Renal cortex interstitium (tissue), 11 donors: ENCODE results near the gene TBC1D1. TPM values are rescaled to one million over a fixed set of nuclear protein-coding genes. Genes with fewer than 3 reads are reported as not detected.

Source experiments
- DNase-seq, 11 donors: peaks; one replicate each; pipeline ENCODE4 v3.0.0-alpha.2; 2013; ENCODE audit warnings: low read depth in 9 of 11, low spot score in 4 of 11; ENCODE audit errors: extremely low read depth in 1 of 11
- polyA plus RNA-seq, 3 donors: library from polyadenylated mRNA; unstranded; fragments of 120-200 nt; gene quantifications; one replicate each; pipeline ENCODE4 v1.2.1, GENCODE V29; 2013; ENCODE audit not compliant: insufficient read length in 3 of 3

The TBC1D1 gene
- polyA plus RNA-seq, 3 donors, result 187 to 195 (median 194) TPM

DNA sequence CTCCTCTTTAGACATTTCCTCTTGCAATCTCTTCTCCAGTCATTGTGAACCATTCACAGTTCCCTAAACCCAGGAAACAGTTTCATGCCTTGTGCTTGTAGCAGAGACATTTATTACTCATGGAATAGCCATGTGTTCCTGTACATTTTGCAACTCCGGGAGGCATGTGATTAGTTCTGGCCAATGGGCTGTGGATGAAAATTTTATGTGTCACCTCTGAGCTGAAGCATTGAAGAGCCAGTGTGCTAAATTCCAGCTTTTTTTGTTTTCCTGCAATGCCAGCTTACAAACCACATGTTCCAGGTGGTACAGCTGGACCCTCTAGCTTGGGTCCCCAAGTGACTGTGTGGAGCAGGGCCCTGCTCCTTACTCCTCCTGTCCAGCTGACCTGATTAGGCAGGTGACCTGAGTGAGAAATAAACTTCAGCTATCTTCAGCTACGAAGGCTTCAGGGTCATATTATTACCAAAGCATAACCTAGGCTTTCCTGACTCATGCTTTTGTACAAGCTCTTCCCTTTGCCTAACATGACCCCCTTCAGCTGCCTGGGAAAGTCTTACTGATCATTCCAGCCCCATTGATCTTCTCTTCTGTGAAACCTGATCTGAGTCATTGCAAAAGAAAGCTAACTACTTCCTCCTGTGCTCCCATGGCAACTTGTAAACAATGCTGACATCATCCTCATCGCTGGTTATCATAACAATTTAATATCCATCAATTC is 269.8 kb downstream of the TBC1D1 start:
- no peak for DNase-seq

DNA sequence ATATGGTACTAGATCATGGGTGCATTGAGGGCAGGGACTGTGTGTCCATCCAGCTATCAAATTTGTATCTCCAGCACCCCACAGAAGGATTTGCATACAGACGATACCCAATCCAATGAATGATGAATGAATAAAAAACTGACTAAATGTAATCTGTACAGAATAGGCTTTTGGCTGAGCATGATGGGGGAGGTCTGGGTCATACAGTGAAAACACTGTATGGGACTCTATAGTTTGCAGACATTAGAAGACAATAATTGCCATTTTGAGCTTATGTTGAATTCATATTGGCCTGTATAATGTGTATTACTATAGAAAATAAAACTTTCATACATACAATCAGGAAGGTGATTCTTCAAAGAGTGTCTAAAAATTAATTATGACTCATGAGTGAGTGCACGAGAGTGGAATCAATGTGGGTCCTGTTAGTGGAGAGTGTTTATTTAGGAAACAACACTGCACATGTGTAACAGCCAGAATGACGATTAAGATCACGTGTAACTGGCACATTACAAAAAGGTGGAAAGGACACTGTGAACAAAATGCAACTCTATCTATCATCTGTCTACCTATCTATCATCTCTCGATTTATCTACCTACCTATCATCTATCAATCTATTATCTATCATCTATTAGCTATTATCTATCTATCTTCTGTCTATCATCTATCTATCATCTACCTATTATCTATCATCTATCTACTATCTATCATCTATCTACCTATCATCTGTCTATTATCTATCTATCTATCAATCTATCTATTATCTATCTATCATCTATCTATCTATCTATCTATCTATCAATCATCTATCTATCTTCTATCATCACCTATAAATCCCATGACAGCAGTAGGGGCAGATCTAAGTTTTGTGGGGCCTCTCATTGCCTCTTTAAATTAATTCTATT is 270.6 kb downstream of the TBC1D1 start:
- DNase-seq, result no peak

DNA sequence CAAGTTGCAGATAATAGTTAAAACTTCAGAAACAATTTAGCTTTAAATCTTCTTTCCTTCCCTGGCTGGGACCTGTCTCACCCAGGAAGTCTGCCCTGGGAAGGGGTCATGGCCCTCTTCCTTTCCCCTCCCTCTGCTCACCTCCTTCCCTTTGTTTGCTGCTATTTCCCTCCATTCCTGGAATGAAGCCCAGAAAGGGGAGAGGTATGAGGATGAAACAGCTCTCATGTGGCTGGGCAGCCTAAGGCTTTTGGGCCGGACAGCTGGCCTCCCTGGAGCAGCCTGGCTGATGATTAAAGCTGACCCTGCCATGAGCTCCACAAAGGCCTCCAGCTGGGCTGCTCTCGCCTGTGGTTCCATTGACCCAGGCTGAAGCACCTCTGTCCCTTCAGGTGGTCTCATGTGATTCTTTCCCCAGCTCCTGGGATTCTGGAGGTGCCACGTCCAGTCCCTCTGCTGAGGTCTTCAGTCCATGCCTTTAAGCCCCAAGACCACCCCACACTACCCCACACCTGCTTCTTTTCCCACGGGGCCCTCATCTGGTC is 271.4 kb downstream of the TBC1D1 start:
- peak in 1 of 11 donors; percentile 41 for DNase-seq

DNA sequence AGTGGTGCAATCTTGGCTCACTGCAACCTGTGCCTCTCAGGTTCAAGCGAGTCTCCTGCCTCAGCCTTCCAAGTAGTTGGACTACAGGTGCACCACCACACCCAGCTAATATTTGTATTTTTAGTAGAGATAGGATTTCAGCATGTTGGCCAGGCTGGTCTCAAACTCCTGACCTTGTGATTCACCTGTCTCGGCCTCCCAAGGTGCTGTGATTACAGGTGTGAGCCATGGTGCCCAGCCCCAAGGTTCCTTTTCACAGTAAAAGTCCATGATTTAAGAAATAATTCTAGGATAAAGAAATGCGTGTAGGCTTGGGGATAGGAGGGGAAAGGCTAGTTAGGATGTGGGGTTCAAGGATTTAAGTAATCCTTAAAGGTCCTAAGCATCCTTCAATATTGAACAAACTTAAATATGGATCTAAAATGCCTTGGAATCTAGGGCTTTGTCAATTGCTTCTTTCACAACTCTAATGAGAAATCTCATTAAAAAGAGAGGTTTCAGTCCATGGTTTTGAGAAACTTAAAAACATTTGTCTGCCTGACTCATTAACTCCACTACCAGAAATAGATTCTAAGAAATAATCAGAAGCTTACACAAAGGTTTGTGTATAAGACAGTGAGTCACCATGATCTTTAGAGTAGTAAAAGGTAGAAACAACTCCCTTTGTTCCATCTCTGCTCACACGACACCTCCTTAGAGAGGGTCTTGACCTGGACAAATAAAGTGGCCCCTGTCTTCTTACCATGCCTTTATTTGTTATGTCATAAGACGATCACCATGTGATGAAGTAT is 272.5 kb downstream of the TBC1D1 start:
- no peak for DNase-seq

DNA sequence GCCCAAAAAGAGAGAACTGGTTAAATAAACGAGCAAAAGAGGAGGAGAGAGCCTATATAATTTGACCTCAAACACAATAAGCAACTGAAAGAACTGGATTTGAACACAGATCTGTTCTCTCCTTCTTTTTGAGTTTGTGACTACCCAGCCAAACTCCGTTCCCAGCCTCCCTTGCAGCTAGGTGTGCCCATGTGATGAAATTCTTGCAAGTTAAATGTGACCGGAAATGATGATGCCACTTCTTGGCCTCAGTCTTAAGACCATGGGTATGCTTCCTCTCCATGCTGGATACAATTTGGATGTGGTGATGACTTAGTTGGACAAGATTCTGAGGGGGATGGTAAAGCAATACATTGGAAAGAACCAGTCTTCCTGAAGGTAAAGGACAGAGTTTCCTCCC is 273.5 kb downstream of the TBC1D1 start:
- DNase-seq, result no peak

DNA sequence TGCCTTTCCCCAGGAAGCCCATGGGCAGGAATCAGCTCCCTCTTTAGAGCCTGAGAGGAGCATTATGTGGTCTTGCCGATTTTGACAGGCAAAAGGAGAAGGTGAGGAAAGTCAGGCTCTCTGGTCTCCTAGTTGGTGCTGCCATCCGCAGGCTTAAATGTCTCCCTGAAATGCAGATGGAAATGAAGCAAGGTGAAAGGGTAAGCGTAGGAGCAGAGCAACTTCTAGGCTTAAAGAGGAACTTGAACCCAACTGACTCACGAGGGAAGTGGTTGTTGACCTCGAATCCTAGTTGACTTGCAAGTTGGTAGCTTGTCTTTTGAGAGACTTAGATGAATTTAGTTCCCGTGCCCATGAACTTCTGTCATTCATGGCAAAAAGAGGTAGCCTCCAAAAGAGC is 275.2 kb downstream of the TBC1D1 start:
- no peak for DNase-seq

DNA sequence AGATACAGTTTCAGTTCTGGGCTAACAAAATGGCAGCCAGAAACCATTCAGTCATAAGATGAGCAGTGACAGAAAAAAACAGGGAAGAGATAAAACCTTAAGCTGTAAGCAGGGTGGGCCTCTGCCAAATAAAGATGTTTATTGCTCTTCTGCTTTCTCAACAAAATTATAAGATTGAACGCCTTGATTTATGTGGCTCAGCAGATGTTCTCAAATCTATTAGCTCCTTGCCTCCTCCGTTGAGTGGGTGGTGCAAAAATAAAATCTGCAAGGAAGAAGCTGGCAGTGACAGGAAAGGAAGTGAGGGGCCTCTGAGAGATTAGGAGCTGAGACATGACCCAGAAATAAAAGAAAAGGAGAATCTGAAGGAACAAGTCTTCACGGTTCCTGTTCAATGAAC is 275.9 kb downstream of the TBC1D1 start:
- no peak for DNase-seq

DNA sequence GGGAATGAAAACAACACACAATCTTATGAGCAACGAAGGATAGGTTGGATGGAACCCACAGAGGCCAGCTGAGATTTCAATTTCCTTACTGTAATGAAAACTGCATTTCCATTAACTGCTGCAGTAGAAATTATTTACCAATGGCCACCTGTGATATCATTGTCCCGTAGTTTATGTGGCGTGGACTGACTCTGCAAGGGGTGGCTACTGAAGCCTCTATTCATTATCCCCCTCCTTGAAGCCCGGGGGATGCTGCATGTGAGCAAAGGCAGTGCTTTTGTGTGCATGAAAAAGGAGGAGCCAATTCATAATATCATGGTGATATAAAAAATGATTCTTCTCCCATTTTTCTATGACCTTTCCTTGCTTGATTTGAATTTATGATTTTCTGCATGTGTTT is 277.1 kb downstream of the TBC1D1 start:
- DNase-seq, result no peak

DNA sequence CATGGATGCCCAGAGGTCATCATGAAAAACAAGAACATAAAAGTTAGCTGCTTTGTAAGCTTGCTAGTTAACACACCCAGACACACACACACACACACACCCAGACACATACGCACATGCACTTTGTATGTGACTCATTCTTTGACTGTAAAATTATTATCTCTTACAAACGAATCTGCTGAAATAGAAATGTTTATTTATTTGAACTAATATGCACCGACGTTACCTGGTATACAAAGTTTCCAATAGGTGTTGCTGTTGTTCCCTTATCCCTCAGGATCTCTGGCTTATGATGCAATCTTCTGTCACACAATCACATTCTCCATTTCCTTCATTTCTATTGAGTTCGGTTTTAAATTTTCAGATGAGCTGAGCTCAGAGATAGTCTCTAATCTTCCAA is 278.6 kb downstream of the TBC1D1 start:
- DNase-seq, result no peak

DNA sequence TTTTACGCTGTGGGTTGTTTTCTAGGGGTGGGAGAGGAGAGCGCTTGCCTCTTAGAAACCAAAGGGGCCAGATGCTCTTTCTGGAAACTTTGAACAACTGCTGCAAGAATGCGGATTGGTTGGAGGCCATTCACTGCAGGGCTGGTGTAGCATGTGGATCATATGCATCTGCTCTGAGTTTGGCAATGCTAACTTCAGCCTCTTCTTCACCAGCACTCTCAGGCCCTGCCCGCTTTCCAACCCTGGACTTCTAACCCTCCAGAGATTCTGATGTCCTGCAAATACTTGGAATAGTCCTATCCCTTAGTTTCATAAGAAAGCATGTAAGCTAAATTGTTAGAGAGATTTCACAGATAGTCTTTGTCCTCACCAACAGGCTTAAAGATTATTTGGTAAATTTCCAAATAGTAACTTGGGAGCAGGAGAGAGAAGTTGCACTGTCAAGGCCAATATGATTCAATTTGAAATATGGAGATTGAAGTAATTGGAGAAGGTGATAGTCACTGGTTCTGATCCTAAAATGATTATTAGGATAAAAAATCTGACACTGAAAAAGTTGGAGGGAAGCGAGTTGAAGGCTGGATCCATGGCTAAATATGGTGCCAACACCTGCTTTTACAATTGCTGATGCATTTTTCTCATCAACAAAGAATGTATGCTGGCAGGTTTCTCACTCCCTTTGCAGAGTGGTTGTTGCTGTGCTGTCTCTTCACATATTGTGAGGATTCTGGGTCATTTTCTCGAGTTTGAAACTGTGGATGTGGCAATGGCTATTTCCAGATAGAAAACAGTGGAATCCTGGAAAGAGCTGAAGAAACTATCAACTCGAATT is 279.7 kb downstream of the TBC1D1 start:
- DNase-seq, result no peak

DNA sequence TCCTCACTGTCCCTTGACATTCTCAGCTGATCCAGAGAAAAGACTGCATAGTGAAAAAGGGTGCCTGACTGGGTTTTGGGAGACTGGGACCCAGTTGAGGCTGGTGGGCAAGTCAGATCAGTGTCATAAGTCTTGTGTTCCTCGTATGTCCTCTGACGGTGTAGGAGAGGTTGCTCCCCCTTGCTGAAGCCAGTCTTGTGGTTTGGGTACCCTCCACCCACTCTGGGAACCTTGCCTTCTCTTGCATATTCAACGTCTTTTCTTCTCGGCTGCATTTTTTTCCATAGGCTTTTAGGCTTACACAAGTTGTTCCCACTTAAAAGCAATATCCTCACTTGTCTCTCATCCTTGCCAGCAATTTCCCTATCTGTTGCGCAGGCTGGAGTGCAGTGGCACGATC is 281.2 kb downstream of the TBC1D1 start:
- no peak for DNase-seq

DNA sequence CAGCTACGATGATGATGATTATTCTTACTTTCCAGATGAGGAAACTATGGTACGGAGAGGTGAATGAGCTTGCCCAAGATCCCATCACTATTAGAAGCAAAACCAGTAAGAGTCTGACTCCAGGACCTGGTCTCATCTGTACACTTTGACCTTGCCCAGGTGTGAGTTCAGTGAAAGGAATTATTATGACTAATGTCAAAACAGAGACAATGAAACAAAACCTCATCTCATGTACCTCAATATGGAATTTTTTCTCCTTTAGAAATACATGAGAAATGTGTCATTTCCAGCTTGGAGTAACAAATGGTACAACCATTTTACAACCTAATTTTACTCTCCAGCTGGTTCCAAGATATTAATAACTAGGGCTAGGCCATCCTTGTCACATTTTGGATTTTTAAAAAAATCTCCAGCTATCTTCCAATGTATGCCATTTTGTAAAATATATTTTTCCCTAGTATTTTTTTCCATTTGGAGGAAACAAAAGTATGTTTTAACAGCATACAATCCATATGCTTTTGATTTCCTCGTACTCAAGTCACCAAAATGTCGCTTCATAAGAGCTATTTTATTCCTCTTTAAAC is 283.1 kb downstream of the TBC1D1 start:
- DNase-seq, result no peak

DNA sequence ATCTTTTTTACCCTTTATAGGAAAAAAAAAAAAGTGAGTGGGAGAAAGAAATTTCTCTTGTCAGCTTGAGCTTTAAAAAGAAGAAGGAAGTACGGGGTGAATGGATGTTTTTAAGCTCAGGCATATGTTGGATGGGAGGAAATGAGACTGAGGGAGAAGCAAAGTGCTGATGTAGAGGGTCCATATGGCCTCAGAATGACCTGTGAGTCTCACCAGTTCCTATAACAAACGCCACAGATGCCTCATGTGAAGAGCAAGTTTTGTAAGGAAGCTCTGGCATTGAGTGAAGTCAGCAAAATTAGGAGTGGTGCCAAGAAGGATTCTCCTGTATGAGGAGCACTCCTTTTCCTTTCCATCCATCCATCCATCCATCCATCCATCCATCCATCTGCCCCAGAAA is 283.9 kb downstream of the TBC1D1 start:
- DNase-seq, result no peak

DNA sequence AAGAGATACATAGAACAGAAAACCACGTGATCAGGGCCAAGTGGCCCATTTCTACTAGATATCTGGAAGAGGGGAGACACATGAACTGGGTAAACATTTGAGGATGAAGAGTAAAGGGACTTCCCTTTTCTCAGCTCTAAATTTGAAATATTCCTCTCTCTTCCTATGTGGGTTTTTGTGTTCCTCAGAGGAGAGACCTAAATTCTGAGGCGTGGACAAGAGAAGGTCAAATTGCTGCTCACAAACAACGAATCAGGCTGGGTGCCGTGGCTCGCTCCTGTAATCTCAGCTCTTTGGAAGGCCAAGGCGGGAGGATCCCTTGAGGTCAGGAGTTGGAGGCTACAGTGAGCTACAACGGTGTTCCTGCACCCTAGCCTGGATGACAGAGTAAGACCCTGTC is 285.3 kb downstream of the TBC1D1 start:
- no peak for DNase-seq

DNA sequence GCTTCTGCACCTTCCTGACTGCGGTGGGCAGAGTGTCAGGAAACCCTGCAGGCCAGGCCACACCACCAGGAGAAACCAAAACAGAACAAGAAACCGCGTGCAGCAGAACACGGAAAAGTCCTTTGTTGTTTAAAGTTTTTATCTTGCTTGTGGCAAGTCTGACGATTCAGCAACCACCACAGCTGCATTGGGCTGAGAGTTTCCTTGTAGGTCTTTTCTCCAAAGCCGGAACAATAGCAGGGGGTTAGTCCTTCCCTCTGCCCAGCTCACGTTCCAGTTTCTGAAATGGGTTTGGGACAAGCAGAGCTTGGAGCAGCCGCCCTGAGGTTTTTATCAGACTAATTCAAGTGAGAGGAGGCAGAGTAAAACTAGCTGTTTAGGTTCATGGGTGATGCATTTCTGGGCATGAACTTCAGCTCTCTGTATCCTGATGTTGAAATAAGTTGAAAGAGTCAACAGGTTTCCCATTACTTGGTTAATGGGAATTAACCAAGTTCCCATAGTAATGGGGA is 286.2 kb downstream of the TBC1D1 start:
- DNase-seq, result no peak

DNA sequence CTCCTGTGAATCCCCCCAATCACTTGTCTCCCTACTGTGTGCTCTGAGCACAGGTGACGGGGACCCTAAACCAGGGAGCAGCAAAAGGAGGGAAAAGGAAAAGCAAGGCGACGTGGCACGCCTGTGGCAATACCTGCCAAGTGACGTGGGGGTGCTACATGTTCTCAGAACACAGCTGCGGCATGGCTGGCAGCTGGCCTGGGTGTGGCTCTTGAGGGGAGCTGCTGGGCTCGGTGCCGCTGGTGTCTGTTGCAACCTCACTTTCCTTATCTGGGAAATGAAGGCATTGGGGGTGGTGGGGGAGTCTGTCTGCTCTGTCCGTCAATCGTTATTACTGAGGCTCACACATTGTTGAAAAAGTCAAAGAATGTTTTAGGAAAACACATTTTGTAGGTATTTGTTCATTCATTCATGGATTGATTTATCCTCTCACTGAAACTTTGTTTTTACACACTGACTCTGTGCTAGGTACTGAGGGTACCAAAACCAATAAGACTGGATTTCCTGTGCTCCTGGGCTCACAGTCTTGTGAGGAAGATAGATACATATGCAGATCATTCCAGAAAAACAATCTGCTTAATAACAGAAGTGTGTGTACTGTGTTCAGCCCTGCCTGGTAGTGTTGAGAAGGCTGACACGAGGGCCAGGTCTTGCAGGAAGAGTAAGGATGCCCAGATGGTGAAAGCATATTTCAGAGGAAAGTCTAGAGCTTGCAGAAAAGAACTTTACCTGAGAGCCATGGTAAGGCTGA is 286.9 kb downstream of the TBC1D1 start:
- no peak for DNase-seq

DNA sequence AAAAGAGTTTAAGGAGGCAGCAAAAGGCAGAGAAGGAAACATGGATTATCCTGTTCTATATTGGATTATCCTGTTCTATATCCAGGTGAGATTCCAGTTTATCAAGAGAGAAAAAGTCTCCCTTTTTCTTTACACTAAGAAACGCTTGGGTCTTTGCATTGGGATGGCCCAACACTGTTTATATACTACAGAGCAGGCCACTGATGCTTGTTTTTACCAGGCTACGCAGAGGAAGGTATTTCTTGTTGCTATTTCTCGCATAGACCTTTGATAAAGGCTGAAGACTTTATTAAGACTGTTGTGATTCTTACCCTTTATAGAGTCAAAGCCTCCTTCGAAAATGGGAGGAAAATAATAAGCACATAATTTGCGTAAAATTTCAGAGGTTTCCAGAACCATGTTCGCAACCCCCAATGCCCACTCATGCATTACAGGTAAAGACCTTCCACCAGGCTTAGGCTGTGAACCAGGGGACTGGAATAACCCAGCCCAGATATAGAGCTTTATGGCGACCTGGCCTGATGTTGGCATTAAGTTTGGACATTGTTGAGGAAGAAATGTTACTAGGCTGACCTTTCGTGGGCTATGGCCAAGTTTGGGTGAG is 287.6 kb downstream of the TBC1D1 start:
- no peak for DNase-seq
